Loucy (cell line): ENCODE data around the gene CDK3.

Experiments used
- CTCF ChIP-seq: fragments of 200-600 bp; sonication (generic); conservative IDR thresholded peaks from 2 replicates; pipeline ENCODE4 v1.5.1; 2014; ENCODE audit warnings: mild to moderate bottlenecking, antibody characterized with exemption, low read length
- EZH2phosphoT487 ChIP-seq: fragments of 200-600 bp; IDR thresholded peaks from 2 replicates; pipeline ENCODE4 v1.6.1; 2018; ENCODE audit warnings: antibody characterized with exemption, mild to moderate bottlenecking, moderate library complexity, borderline replicate concordance

DNA sequence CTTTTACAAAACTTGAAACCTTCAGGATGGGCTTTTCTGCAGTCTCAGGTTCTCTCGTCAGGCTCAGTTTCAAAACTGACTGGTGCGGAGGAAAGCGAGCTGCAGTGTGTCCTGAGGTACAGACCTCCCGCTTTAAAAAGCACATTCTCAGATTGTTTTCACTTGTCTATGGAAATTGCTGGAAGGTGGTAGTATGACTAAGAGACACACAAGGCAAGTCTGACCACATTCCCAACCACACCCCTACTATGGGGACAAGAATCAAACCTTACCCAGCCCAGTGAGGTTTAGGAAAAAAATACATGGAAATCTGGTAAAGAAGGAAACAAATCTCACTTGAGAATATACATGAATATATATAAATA lies 53.4 kb downstream of the CDK3 start:
- no peak for TF ChIP-seq CTCF
- no peak for TF ChIP-seq EZH2phosphoT487
